ENCODE data around the gene PLEKHA1.

- TF ChIP-seq CTCF (IDR thresholded peaks at IDR 0.05) (no peak), POLR2A (IDR thresholded peaks at IDR 0.05) (no peak), EP300 (IDR thresholded peaks at IDR 0.05) (no peak)
Observed at GRCh38 chr10:122475100-122475499, 100.6 kb downstream of the PLEKHA1 start.
